ENCODE measurements around the gene TINAG.

- TF ChIP-seq CTCF (conservative IDR thresholded peaks at IDR 0.05 in 1 of 2, IDR thresholded peaks at IDR 0.05 in 1 of 2; ENCODE audit: low read depth in 1 of 2, low read length in 2 of 2) (no peak), EZH2 (IDR thresholded peaks at IDR 0.05; ENCODE audit: low read length, missing control alignments) (no peak)
Observed at GRCh38 chr6:54361734-54362133, 53.5 kb downstream of the TINAG start.
